Stimulated activated CD4-positive, alpha-beta T cell treated with anti-CD3 and anti-CD28 coated beads, Interleukin-4, amount 100 ng/mL, for 24 hours (primary cell): Measurements from ENCODE around the gene CDH22.

Experiments used
- DNase-seq: peaks from one replicate; pipeline ENCODE4 v3.0.0-alpha.2; 2020

The CDH22 gene

DNA sequence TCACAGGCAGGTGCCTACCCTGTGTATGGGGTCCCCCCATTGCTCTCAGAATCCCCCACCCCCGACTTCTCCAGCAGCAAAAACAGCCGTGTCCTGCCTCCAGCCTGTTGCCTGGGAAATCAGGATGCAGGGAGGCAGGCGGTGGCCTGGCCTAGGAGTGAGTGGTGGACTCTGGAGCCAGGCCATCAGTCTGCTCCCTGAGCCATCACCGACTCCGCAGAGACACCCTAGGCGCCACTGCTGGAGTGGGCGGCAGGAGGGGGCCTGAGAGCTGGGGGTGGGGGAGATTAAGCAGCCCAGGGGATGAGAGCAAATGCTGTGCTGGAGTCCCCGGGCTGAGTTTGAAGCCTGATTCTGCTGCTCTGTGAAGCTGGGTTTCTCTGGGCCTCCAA lies 97.0 kb downstream of the CDH22 start:
- no peak for DNase-seq

DNA sequence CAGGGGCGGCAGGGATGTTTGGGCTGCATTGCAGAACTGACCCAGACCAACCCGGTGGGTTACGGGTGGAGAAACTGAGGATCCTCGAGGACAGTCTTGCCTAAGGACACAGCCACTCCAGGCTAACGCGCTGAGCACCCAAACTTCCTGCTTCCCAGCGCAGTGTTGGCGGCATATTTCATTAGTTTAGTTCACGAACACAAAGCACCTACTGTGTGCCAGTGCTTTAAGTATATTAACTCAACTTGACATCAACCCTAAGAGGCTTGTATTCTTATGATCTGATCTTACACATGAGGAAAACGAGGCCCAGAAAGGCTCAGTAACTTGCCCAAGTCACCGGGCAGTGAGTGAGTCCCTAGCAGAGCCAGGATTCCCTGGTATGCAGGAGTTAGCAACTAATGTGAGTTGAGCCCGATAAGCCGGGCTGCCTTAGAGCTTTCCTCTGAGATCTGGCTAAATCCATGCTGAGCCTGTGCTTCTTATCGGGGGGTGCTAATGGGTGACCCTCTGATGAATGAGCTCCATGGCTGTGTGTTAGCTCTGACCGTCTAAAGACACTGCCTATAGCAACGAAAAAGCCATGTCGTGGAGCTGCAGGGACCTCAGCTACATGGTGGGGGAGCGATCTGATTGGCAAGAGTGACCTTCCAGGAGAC lies 97.5 kb downstream of the CDH22 start:
- no peak for DNase-seq

- DNase-seq, result no peak
Measured at GRCh38 chr20:46209930-46210671, 98.2 kb downstream of the CDH22 start.

DNA sequence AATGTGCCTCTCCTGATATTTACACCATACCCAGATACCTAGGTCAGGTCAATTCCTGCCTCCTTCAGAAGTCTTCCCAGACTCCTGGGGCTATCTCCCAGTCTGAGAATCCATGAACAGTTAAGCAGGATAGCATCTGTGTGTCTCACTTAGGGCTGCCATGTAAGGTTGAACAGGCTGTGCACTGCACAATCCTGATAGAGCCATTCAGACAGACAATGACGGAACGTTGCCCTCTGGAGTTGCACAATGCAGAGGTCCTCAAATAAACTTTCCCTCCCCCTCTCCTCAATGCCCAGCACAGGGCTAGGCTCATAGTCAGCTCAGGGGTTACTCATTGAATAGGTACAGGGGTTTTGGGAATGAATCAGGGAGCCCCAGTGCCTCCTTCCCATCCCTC lies 100.5 kb downstream of the CDH22 start:
- DNase-seq, result no peak

GRCh38 chr20:46206992-46207549 lies 101.2 kb downstream of the CDH22 start:
- no peak for DNase-seq

DNA sequence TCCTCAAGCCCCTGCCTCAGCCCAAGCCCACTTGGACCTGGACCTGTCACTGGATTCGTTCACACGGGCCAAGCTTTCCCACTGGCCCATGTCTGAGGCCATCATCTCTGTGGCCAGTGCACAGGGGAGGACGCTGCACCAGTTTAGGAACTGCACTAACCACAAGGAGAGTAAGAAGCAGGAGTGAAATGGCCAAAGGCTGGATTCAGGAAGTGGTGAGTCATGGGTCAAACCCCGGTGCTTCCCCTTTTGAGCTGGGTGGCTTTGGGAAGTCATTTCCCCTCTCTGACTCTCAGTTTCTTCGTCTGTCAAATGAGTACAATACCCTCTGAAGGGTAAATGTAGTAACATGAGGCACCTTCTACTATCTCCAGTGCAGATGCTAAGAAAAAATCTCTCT lies 102.3 kb downstream of the CDH22 start:
- DNase-seq, result no peak

- no peak for DNase-seq
Measured at GRCh38 chr20:46205349-46205748, 102.9 kb downstream of the CDH22 start.

GRCh38 chr20:46204594-46205186 lies 103.6 kb downstream of the CDH22 start:
- no peak for DNase-seq

DNA sequence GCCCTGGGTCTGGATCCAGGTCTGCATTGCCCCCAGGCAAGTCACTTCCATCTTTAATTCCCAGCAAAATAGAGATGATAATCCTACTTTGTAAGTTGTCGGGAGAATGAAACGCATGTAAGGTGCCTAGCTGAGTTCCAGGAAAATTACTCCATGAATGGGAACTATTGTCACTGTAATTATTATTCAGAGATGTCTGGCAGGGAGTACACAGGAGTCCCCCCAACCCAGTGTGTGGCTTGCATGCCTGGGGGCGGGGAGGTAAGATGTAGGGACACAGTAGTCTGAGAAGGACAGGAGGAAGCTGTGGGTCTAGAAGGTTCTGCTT lies 104.8 kb downstream of the CDH22 start:
- no peak for DNase-seq

DNA sequence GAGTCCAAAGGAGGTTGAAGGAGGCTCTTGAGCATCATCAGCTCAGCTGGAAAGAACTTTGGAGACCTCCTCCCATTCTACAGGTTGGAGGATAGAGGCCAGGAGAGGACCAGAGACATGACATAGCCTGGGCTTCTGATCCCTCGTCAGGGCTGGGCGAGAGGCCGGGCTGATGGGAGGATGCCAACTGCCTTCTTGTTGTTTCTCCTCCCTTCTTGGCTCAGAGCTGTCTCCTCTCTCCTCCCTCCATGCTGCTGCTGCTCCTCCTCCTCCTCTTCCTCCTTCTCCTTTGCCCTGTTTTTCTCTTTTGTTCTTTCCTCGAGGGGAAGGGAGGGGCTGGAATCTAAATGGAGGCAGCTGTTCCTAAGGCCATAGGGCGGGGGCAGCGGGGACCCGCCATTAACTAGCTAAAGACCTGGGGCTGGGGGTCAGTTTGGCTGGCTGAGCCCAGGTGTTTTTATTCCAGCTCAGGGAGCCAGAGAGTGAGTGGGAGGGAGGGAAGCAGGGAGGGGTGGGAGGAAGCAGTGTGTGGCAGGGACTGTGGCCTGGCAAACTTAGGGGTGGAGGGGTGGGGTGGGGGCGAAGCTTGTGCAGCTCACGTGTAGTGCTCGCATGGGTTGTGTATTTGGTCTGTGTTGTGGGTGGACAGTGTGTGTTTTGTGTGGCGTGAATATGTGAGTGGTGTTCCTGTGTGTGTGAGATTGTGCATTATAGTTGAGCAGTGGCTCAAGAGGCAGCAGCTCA lies 105.4 kb downstream of the CDH22 start:
- no peak for DNase-seq

GRCh38 chr20:46200582-46201570 lies 107.4 kb downstream of the CDH22 start:
- DNase-seq, result no peak

DNA sequence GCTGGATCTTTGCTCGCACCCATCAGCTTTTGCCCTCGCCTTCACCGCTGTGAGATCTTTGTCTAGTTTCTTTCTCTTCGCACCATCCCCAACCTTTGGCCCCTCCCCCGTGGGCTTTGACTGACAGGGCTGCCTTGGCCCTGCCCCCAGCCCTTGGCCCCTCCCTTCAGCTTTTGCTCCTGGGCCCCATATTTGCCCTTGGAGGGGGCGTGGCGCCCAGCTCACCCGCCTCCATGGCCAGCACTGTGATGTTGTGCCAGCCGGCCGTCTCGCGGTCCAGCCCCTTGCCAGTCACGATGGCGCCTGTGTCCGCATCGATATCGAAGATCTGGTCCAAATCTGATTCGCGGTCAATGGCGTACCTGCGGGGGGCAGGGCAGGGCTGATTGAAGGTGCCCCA lies 109.1 kb downstream of the CDH22 start:
- DNase-seq, result no peak

DNA sequence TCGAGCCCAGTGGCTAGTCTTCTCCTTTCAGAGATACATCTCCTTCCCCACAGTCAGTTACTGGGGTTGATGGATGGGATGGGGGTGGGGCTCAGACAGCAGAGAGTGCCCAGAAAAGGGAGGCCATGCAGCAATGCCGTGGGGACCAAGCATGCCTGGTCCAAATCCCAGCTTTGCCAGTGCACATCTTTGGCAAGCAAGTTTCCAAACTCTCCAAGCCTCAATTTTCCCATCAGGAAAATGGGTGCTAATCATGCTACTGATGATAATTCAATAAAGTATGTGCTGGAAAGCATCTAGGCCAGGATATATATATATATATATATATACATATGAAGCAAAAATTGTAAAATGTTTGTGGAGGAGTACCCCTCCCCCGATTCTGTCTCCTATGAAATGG lies 111.3 kb downstream of the CDH22 start:
- no peak for DNase-seq

- no peak for DNase-seq
Measured at GRCh38 chr20:46195264-46196036, 112.8 kb downstream of the CDH22 start.

GRCh38 chr20:46194409-46194808 lies 113.9 kb downstream of the CDH22 start:
- no peak for DNase-seq

DNA sequence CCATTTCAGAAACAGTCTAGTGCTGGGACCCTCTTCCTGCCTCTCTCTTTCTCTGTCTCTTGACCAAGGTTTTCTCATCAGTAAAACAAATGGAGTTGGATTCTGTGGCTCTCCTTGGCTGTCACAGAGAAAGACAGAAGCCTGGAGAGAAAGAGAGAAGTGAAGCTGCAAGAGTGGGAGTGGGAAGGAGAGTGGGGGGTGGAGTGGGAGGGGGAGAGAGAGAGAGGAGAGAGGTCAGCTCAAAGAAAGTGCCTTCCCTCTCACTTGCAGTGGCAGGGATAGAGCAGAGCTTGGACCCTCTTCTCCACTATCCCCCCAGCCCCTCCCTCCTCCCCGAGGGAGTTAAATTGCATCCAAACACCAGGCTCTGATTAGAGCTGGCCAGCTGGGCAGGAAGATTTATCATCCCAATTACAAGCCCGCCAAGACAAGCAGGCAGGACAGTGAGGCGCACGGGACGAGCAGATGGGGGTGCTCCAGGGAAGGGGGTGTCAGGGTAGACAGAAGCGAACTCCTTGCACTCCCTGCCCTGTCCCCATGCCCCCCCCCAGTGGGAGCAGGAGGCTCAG lies 115.8 kb downstream of the CDH22 start:
- DNase-seq, result no peak

DNA sequence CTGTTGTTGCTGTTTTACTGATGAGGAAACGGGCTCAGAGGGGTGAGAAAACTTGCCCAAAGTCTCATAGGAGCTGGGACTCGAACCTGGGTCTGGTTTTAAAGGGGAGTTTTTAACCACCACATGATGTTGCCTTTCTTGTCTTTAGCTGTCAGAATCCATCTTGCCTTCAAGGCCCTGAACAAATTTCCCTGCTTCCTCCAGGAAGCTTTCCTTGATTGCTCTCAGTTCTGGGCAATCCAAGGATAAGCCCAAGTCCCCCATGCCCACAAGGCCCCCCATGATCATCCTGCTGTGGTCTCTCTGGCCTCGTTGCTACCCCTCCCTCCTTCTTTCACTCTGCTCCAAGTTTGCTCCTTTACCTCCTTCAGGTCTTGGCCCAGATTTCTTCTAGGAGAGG lies 116.7 kb downstream of the CDH22 start:
- no peak for DNase-seq

DNA sequence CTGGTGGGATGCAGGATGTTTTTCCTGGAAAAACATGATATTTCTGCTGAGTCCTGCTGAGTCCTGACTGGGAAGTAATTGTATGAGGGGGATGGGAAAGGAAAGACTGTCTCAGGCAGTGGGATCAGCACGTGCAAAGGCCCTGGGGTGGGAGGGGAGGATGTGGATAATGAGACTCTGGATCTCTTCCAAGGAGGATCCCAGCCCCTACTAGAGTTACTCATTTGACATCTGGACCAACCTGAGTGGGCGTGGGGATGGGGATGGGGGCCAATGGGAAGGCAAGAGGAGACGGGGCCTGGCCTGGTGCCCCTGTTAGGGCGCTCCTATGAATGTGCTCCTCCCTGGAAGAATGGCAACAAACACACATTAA lies 117.1 kb downstream of the CDH22 start:
- DNase-seq, result no peak

DNA sequence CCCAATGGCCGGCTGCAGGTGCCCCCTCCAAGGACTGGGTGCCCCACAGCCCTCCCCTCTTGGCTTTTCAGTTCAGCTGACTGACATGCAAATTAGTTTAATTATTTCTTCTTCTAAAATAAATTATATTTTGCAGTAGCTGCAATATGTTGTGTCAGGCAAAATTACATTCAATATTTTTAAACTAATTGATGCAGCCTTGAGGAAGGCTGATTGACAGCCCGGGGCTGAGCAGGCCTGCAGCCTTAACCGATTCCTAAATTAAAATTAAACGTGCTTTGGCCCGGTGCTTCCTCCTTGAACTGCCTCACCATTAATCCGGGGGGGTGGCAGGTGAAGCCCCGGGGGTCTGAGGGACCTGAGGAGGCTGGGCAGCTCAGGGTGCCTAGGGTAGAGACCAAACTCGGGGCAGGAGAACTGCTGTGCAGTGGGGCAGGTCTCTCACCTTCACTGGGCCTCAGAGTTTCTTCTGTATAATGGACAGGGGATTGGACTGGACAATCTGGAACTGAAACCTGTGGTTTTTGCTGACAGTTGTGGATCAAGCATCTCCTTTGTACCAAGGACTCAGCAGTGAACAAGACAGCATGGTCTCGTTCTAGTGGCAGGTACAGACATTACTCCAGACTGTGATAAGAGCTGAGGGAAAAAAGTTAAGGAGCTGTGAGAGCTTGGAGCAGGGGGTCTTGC lies 117.7 kb downstream of the CDH22 start:
- DNase-seq, result no peak

- no peak for DNase-seq
Measured at GRCh38 chr20:46188866-46189541, 119.3 kb downstream of the CDH22 start.
